K562 (cell line): ENCODE measurements around the gene NFIL3. TPM values are rescaled to one million over a fixed set of nuclear protein-coding genes. Genes with fewer than 3 reads are reported as not detected.

Source experiments
- ATAC-seq: fragments of 200-7000 bp; cut with Tn5 transposase; 3 replicates; pipeline ENCODE4 v1.9.1; 2020; ENCODE audit warnings: moderate library complexity
- BruUV-seq: library from RNA; stranded (reverse); fragments of 400-500 nt; replicated peaks from 2 replicates; lab custom pipeline; 2021; lab: Mats Ljungman, UMichigan
- CTCF ChIA-PET: fragments of 300-600 bp; formaldehyde crosslinking; extraction: SDS; loops from one replicate; lab custom pipeline; 2021; ENCODE audit warnings: low intra/inter-chr PET ratio; lab: Yijun Ruan, JAX
- POLR2A ChIA-PET: fragments of 300-600, 350-650 bp; sonication (Branson Sonifier 250); formaldehyde crosslinking; extraction: SDS; loops from one replicate; lab custom pipeline; 2021; ENCODE audit warnings: antibody characterized with exemption, inconsistent platforms; lab: Yijun Ruan, JAX
- DNase-seq, 4 experiments: peaks; one replicate each; pipeline versions ENCODE4 v3.0.0 to v3.0.0-alpha.2; 2011 to 2018; ENCODE audit warnings: low spot score in 3 of 4, mixed read lengths in 3 of 4; ENCODE audit errors: extremely low read depth in 1 of 4
- FAIRE-seq: peaks from 2 replicates; lab custom pipeline; 2011; peaks lifted over from hg19 to GRCh38; lab: Jason Lieb, UNC
- H2AFZ ChIP-seq: 2 replicates; pipeline ENCODE4 v1.6.0; 2011; ENCODE audit warnings: low read depth, low read length, control low read depth, inconsistent platforms
- H3K27ac ChIP-seq: fragments of 200-600 bp; 3 replicates; pipeline ENCODE4 v1.8.0; 2011; ENCODE audit warnings: low read depth, mild to moderate bottlenecking, control low read depth, inconsistent platforms, low read length, moderate library complexity, mixed read lengths; ENCODE audit errors: extremely low read depth
- H3K27me3 ChIP-seq, 2 experiments: fragments of 300-600 bp in 1 of 2; 2 replicates in 1 of 2; 3 replicates in 1 of 2; pipeline versions ENCODE4 v1.6.0 to v1.8.0; 2011; ENCODE audit warnings: inconsistent platforms in 2 of 2, low read length in 2 of 2, mild to moderate bottlenecking in 1 of 2, mixed read lengths in 1 of 2, moderate library complexity in 1 of 2; ENCODE audit not compliant: control insufficient read depth in 2 of 2, insufficient read depth in 2 of 2
- H3K36me3 ChIP-seq: fragments of 300-600 bp; 3 replicates; pipeline ENCODE4 v1.8.0; 2011; ENCODE audit warnings: mild to moderate bottlenecking, low read length, inconsistent platforms; ENCODE audit not compliant: control insufficient read depth, insufficient read depth
- H3K4me1 ChIP-seq, 2 experiments: fragments of 200-600 bp in 1 of 2; replicated peaks in 1 of 2; 2 replicates in 1 of 2; 3 replicates in 1 of 2; pipeline versions ENCODE4 v1.5.1 to v1.8.0; 2011; ENCODE audit warnings: inconsistent platforms in 2 of 2, low read length in 2 of 2, mild to moderate bottlenecking in 1 of 2, mixed read lengths in 1 of 2, moderate library complexity in 1 of 2; ENCODE audit not compliant: control insufficient read depth in 2 of 2, insufficient read depth in 2 of 2
- H3K4me2 ChIP-seq: 2 replicates; pipeline ENCODE4 v1.6.1; 2011; ENCODE audit warnings: low read length, control low read depth, inconsistent platforms, mixed read lengths; ENCODE audit not compliant: insufficient read depth
- H3K4me3 ChIP-seq: fragments of 200-600 bp; sonication (generic), shearing (Covaris generic); 2 replicates; pipeline ENCODE4 v1.5.1; 2016; ENCODE audit warnings: control low read depth, inconsistent platforms
- H3K79me2 ChIP-seq: fragments of 200-600 bp; 3 replicates; pipeline ENCODE4 v1.8.0; 2011; ENCODE audit warnings: low read length, inconsistent platforms; ENCODE audit not compliant: control insufficient read depth, insufficient read depth
- H3K9ac ChIP-seq, 2 experiments: 2 replicates each; pipeline versions ENCODE4 v1.6.0 to v1.6.1; 2011; ENCODE audit warnings: low read depth in 2 of 2, low read length in 2 of 2, control low read depth in 1 of 2, inconsistent platforms in 1 of 2, mild to moderate bottlenecking in 1 of 2, mixed read lengths in 1 of 2; ENCODE audit not compliant: insufficient read depth in 1 of 2
- H3K9me1 ChIP-seq: one replicate; pipeline ENCODE4 v1.6.0; 2011; ENCODE audit warnings: inconsistent platforms, mild to moderate bottlenecking, low read length, moderate library complexity; ENCODE audit not compliant: control insufficient read depth, insufficient read depth
- H3K9me3 ChIP-seq: replicated peaks from 2 replicates; pipeline ENCODE4 v1.5.1; 2011; ENCODE audit warnings: low read depth, low read length, inconsistent platforms; ENCODE audit not compliant: control insufficient read depth, insufficient read depth
- H4K20me1 ChIP-seq: replicated peaks from 2 replicates; pipeline ENCODE4 v1.6.1; 2011; ENCODE audit warnings: low read length, inconsistent platforms, mixed read lengths; ENCODE audit not compliant: control insufficient read depth, insufficient read depth
- CHCHD3 ChIP-seq: fragments of 250-450 bp; sonication (Bioruptor Pico); IDR thresholded peaks from 2 replicates; pipeline ENCODE4 v2.1.2; 2022; ENCODE audit warnings: mild to moderate bottlenecking
- CREB3L1 ChIP-seq: fragments of 450-650 bp; IDR thresholded peaks from 2 replicates; pipeline ENCODE4 v1.6.1; 2014; ENCODE audit warnings: low read depth, mild to moderate bottlenecking, moderate library complexity, borderline replicate concordance
- E2F6 ChIP-seq, 2 experiments: IDR thresholded peaks; 2 replicates each; pipeline ENCODE4 v1.6.1; 2011; ENCODE audit warnings: borderline replicate concordance in 1 of 2, control low read depth in 1 of 2, low read depth in 1 of 2, low read length in 1 of 2, mild to moderate bottlenecking in 1 of 2, mixed read lengths in 1 of 2, moderate library complexity in 1 of 2; ENCODE audit not compliant: insufficient read depth in 1 of 2, insufficient read length in 1 of 2, poor library complexity in 1 of 2, severe bottlenecking in 1 of 2; ENCODE audit errors: extremely low read depth in 1 of 2
- ELK3 ChIP-seq: fragments of 450-650 bp; formaldehyde crosslinking; IDR thresholded peaks from 2 replicates; pipeline ENCODE4 v1.4.0; 2020; ENCODE audit warnings: mild to moderate bottlenecking
- GATAD2A ChIP-seq: fragments of 450-650 bp; IDR thresholded peaks from 2 replicates; pipeline ENCODE4 v1.6.1; 2017
- HMGXB4 ChIP-seq: sonication (generic); formaldehyde crosslinking; IDR thresholded peaks from 2 replicates; pipeline ENCODE4 v1.8.1; 2023; ENCODE audit warnings: mild to moderate bottlenecking, missing genetic modification reagents
- NFIX ChIP-seq: fragments of 250-450 bp; sonication (Bioruptor Pico); IDR thresholded peaks from 2 replicates; pipeline ENCODE4 v1.4.0; 2020; ENCODE audit warnings: low read depth, mild to moderate bottlenecking, moderate library complexity
- NFRKB ChIP-seq: fragments of 450-650 bp; IDR thresholded peaks from 2 replicates; pipeline ENCODE4 v1.6.1; 2016; ENCODE audit warnings: low read depth
- NONO ChIP-seq, 2 experiments: fragments of 200-400 bp in 1 of 2; fragments of 450-650 bp in 1 of 2; formaldehyde crosslinking in 1 of 2; IDR thresholded peaks; 2 replicates each; pipeline ENCODE4 v1.6.1; 2017; ENCODE audit warnings: low read depth in 2 of 2, mild to moderate bottlenecking in 2 of 2, moderate library complexity in 2 of 2, low read length in 1 of 2
- NR2C2 ChIP-seq, 2 experiments: fragments of 200-800 bp in 1 of 2; sonication (Bioruptor generic) in 1 of 2; sonication (generic) in 1 of 2; formaldehyde crosslinking in 1 of 2; IDR thresholded peaks; 2 replicates each; pipeline versions ENCODE4 v1.6.1 to v1.8.0; 2016 to 2022; ENCODE audit warnings: mild to moderate bottlenecking in 1 of 2, missing compliant biosample characterization in 1 of 2, missing genetic modification characterization in 1 of 2, missing genetic modification reagents in 1 of 2
- PKNOX1 ChIP-seq: fragments of 450-650 bp; IDR thresholded peaks from 2 replicates; pipeline ENCODE4 v1.6.1; 2016
- POLR2G ChIP-seq: fragments of 200-400 bp; formaldehyde crosslinking; IDR thresholded peaks from 2 replicates; pipeline ENCODE4 v1.6.1; 2017; ENCODE audit warnings: low read depth, mild to moderate bottlenecking, antibody characterized with exemption, low read length, moderate library complexity
- RBM39 ChIP-seq: fragments of 200-400 bp; formaldehyde crosslinking; optimal IDR thresholded peaks from 2 replicates; pipeline ENCODE3; 2018; ENCODE audit warnings: low read depth, low read length
- SAFB ChIP-seq: fragments of 200-400 bp; formaldehyde crosslinking; IDR thresholded peaks from 2 replicates; pipeline ENCODE4 v1.6.1; 2017; ENCODE audit warnings: low read depth, low read length, borderline replicate concordance
- SOX6 ChIP-seq: fragments of 450-650 bp; IDR thresholded peaks from 2 replicates; pipeline ENCODE4 v1.6.1; 2014; ENCODE audit warnings: mild to moderate bottlenecking
- ZNF3 ChIP-seq: fragments of 250-450 bp; sonication (Bioruptor Pico); IDR thresholded peaks from 2 replicates; pipeline ENCODE4 v1.5.0; 2021; ENCODE audit warnings: mild to moderate bottlenecking, moderate library complexity
- ZNF77 ChIP-seq: fragments of 250-450 bp; sonication (Bioruptor Pico); IDR thresholded peaks from 2 replicates; pipeline ENCODE4 v1.5.0; 2020
- WGBS: fragments of 100-300 bp; shearing (Covaris generic); methylation state at CpG from one replicate; pipeline ENCODE4 v1.1.6; 2016; ENCODE audit warnings: low coverage, mixed read lengths; ENCODE audit not compliant: insufficient coverage; ENCODE audit errors: missing lambda C conversion rate; 5-methylcytosine and 5-hydroxymethylcytosine counted together
- in situ Hi-C: fragments of 300-500 bp; cut with MboI; formaldehyde crosslinking; loops from 4 replicates; pipeline ENCODE4 v1.15.0; 2018; ENCODE audit warnings: inconsistent platforms, mixed read lengths
- intact Hi-C: fragments of 100-400 bp; cut with micrococcal nuclease; formaldehyde crosslinking; loops from 2 replicates; pipeline ENCODE4 v1.14.2; 2022
- polyA plus RNA-seq, 8 experiments: library from polyadenylated mRNA; depleted of rRNA in 4 of 8; stranded (reverse) in 5 of 8; unstranded in 3 of 8; fragments of >200 nt; fragmentation: Nextera tagmentation in 2 of 8; fragmentation: Illumina TruSeq in 1 of 8; extraction: Ambion mirVana in 2 of 8; extraction: Trizol in 1 of 8; gene quantifications; 2 replicates each; pipeline versions ENCODE4 v1.2.1 to v1.2.3, GENCODE V29; 2011 to 2014; ENCODE audit warnings: inconsistent platforms in 1 of 8, missing spikeins in 1 of 8
- total RNA-seq, 7 experiments: library from RNA; depleted of rRNA in 6 of 7; stranded (reverse); fragments of >200 nt in 6 of 7; fragmentation: Illumina TruSeq in 2 of 7; extraction: Trizol in 2 of 7; gene quantifications; 2 replicates each; pipeline versions ENCODE4 v1.2.1 to v1.2.3, GENCODE V29; 2011 to 2021; ENCODE audit warnings: low replicate concordance in 1 of 7

The NFIL3 gene
- total and polyA plus RNA-seq, 9 of the 15 experiments (the other 6 are each of a cell fraction or from before 2014, with no cell fraction given), result 3.2 to 16.1 (median 9.3) TPM

GRCh38 chr9:91391412-91391811, 32.2 kb downstream of the NFIL3 start:
- 9% methylated on average over 5 of the region's 5 CpGs for WGBS
- Histone ChIP-seq H4K20me1 (no peaks in the 10 kb centered on the region), H3K4me3 (no peak overlapping the region), H3K4me1 (no peaks in the 10 kb centered on the region), H3K27me3 (no peaks in the 10 kb centered on the region), H3K4me2 (no peak overlapping the region), H3K9me3 (no peaks in the 10 kb centered on the region), H2AFZ (0 out of 2 replicates have a peak overlapping the region, but pooled peaks have one; percentile 21), H3K27ac (no peak overlapping the region), H3K9me1 (no peaks in the 10 kb centered on the region), H3K36me3 (no peaks in the 10 kb centered on the region), H3K79me2 (no peaks in the 10 kb centered on the region), H3K9ac (no peak overlapping the region)
- ATAC-seq, result no peak
- in situ Hi-C loops (no loop called here), intact Hi-C loops (no loop called here)
- no peak for DNase-seq
- BruUV-seq, result no TSS peak
- CTCF ChIA-PET, result no interaction called here
- FAIRE-seq, result no peak
- POLR2A ChIA-PET, result no interaction called here
- TF ChIP-seq RBM39 (no peak), NFRKB (no peak), ELK3 (CRISPR knock-in tag) (no peak), ZNF77 (CRISPR knock-in tag) (no peak), CREB3L1 (no peak), ZNF3 (CRISPR knock-in tag) (no peak), PKNOX1 (no peak), NR2C2 (CRISPR knock-in tag; IDR thresholded peaks at IDR 0.05) (no peak), NR2C2 (tag; IDR thresholded peaks at IDR 0.05) (no peak), SAFB (no peak), HMGXB4 (CRISPR knock-in tag) (no peak), E2F6 (IDR thresholded peaks at IDR 0.05; ENCODE audit: borderline replicate concordance in 1 of 2, extremely low read depth in 1 of 2, insufficient read depth in 1 of 2, insufficient read length in 1 of 2, low read depth in 1 of 2, low read length in 1 of 2, poor library complexity in 1 of 2, severe bottlenecking in 1 of 2) (no peak), NFIX (CRISPR knock-in tag) (no peak), CHCHD3 (no peak), GATAD2A (no peak), SOX6 (no peak), NONO (IDR thresholded peaks at IDR 0.05; ENCODE audit: low read depth in 2 of 2, low read length in 1 of 2) (no peak), POLR2G (no peak)
